Natural killer cell (primary cell): ENCODE measurements around the gene CAMTA2. TPM values are rescaled to one million over a fixed set of nuclear protein-coding genes. Genes with fewer than 3 reads are reported as not detected.
A peak's percentile ranks its signal among the peaks of the same experiment; 100 is the strongest.

Source experiments
- ATAC-seq, 3 donors: fragments of 150-1000 bp in 2 of 3; fragments of 200-7000 bp in 1 of 3; cut with Tn5 transposase; 1 replicate in 1 of 3; 2 replicates in 2 of 3; pipeline ENCODE4 v1.10.0; 2021; ENCODE audit warnings: mild to moderate bottlenecking in 2 of 3, moderate library complexity in 2 of 3
- DNase-seq, 2 donors: peaks; one replicate each; pipeline versions ENCODE4 v3.0.0 to v3.0.0-alpha.2; 2013 to 2021; ENCODE audit warnings: mixed read lengths in 1 of 2
- H3K27ac ChIP-seq: one replicate; pipeline ENCODE4 v1.5.1; 2013; ENCODE audit warnings: mild to moderate bottlenecking, low read length
- H3K27me3 ChIP-seq: one replicate; pipeline ENCODE4 v1.6.1; 2013; ENCODE audit warnings: low read length; ENCODE audit not compliant: control insufficient read depth, insufficient read depth
- H3K36me3 ChIP-seq: one replicate; pipeline ENCODE4 v1.6.1; 2013; ENCODE audit warnings: low read length; ENCODE audit not compliant: control insufficient read depth, insufficient read depth
- H3K4me1 ChIP-seq: one replicate; pipeline ENCODE4 v1.6.1; 2013; ENCODE audit warnings: low read length; ENCODE audit not compliant: control insufficient read depth, insufficient read depth
- H3K4me3 ChIP-seq: one replicate; pipeline ENCODE4 v1.5.1; 2013; ENCODE audit warnings: low read length
- H3K9me3 ChIP-seq: one replicate; pipeline ENCODE4 v1.6.1; 2013; ENCODE audit warnings: low read length; ENCODE audit not compliant: control insufficient read depth, insufficient read depth
- H3K27ac Mint-ChIP-seq, 2 donors: one replicate each; pipeline ENCODE4 v1.8.0; 2022; ENCODE audit warnings: mild to moderate bottlenecking in 2 of 2, mixed read lengths in 2 of 2, moderate library complexity in 1 of 2
- H3K27me3 Mint-ChIP-seq, 2 donors: one replicate each; pipeline ENCODE4 v1.8.0; 2022; ENCODE audit warnings: low read depth in 2 of 2, mixed read lengths in 2 of 2
- H3K36me3 Mint-ChIP-seq: one replicate; pipeline ENCODE4 v1.8.0; 2022; ENCODE audit warnings: mixed read lengths
- H3K4me1 Mint-ChIP-seq, 2 donors: one replicate each; pipeline ENCODE4 v1.8.0; 2022; ENCODE audit warnings: mixed read lengths in 2 of 2
- H3K4me3 Mint-ChIP-seq: one replicate; pipeline ENCODE4 v1.8.0; 2022; ENCODE audit warnings: mild to moderate bottlenecking, moderate library complexity, mixed read lengths
- H3K9me3 Mint-ChIP-seq, 2 donors: one replicate each; pipeline ENCODE4 v1.8.0; 2022; ENCODE audit warnings: mixed read lengths in 2 of 2
- CTCF ChIP-seq: fragments of 200-600 bp; IDR thresholded peaks from one replicate; pipeline ENCODE4 v1.8.0; 2022; ENCODE audit warnings: antibody characterized with exemption
- WGBS: methylation state at CpG from one replicate; pipeline ENCODE4 v1.1.7; 2013; ENCODE audit warnings: missing lambda C conversion rate; ENCODE audit not compliant: insufficient coverage; 5-methylcytosine and 5-hydroxymethylcytosine counted together
- intact Hi-C: fragments of 100-400 bp; cut with micrococcal nuclease; formaldehyde crosslinking; loops from one replicate; pipeline ENCODE4 v1.14.2; 2022
- total RNA-seq, 4 donors: library from RNA; stranded (reverse); fragments of 120-200 nt in 1 of 4; gene quantifications; one replicate each; pipeline versions ENCODE4 v1.2.3 to v1.2.4, GENCODE V29; 2013 to 2022

Gene CAMTA2
- total RNA-seq, 3 donors from 2014 or later (not counting 1 experiment from before 2014, with no cell fraction given), result 56.2 to 69.5 (median 69.4) TPM

DNA sequence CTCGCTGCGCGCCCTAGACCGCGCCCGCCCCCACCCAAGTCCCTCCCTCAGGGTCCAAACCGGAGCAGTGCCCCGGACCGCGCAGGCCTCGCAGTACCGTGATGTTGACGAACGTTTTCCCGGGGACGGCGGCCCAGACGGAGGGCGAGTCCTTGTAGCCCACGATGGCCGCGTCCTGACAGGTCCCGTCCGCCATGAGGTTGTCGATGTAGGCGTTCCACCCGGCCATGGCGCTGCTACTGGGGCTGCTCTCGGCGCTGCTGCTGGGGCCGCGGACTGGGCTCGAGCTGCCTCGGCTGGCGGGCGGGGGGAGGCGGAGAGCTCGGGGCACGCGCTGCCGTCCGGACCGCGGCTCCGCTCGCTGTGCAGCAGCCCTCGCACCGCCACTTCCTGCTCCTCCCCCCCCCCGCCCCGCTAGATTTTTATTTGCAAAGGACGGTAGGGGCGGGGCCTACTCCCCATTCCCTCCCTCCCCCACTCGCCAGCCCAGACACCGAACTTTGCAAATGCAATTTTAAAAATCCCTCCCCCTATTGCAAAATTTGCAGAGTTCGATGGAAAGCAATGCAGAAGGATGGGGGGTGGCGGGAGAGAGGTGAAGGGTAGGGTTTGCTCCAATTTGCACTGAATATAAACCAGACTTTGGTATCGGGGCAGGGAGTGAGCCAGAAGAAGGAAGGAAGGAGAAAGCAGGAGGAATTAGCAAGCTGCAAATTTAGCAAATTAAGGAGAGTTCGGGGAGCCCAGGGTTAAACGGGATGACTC is 39.1 kb downstream of the CAMTA2 start, which contains the start of gene PFN1:
Gene PFN1, minus strand, starts transcription at position 365 of the 765 bp plus-strand sequence. Its CDS starts 136 bp downstream, at position 229.
- intact Hi-C loops, result loop anchor here (1.0 to 5.0 kb wide), 3 partner anchors 8 to 469 kb away; partner anchors contain the start of genes NUP88, RNF167, SLC25A11 and SPAG7
- no peaks in the 10 kb centered on the region for H3K27me3 ChIP-seq
- peaks cover 50% of the 10 kb centered on the region for H3K4me1 ChIP-seq
- Mint-ChIP-seq H3K27ac (peak within 1 kb of the TSS; percentile 87 to 93), H3K9me3 (no peaks in the 10 kb centered on the region), H3K4me1 (peaks cover 50 to 57% of the 10 kb centered on the region in 2 donors), H3K27me3 (peaks cover 0 to 2% of the 10 kb centered on the region in 2 donors), H3K36me3 (peaks cover 14% of the 10 kb centered on the region), H3K4me3 (peak within 1 kb of the TSS; percentile 91)
- H3K4me3 ChIP-seq, result peak within 1 kb of the TSS; percentile 99
- peak; percentile 80 to 96 for DNase-seq
- ATAC-seq, result peak; percentile 49 to 76 (median 61)
- TF ChIP-seq CTCF, result no peak
- H3K36me3 ChIP-seq, result peaks cover 38% of the 10 kb centered on the region
- H3K27ac ChIP-seq, result peak within 1 kb of the TSS; percentile 97
- under 1% methylated on average over 53 of the region's 59 CpGs for WGBS
- H3K9me3 ChIP-seq, result no peaks in the 10 kb centered on the region

GRCh38 chr17:4947411-4948165 is 39.9 kb downstream of the CAMTA2 start:
- H3K36me3 Mint-ChIP-seq, result peaks cover 14% of the 10 kb centered on the region
- peaks cover 58% of the 10 kb centered on the region for H3K4me1 ChIP-seq
- H3K27ac ChIP-seq, result peak overlapping the region; percentile 96
- intact Hi-C loops, result loop anchor here (1.0 to 5.0 kb wide), 3 partner anchors 7 to 470 kb away; partner anchors contain the start of genes NUP88, RNF167, SLC25A11 and SPAG7
- peaks cover 57 to 65% of the 10 kb centered on the region in 2 donors for H3K4me1 Mint-ChIP-seq
- 0% methylated on average over 49 of the region's 56 CpGs for WGBS
- peak overlapping the region; percentile 87 to 93 for H3K27ac Mint-ChIP-seq
- H3K4me3 Mint-ChIP-seq, result peak overlapping the region; percentile 91
- H3K36me3 ChIP-seq, result peaks cover 46% of the 10 kb centered on the region
- H3K9me3 Mint-ChIP-seq, result no peaks in the 10 kb centered on the region
- H3K4me3 ChIP-seq, result peak overlapping the region; percentile 99
- H3K27me3 ChIP-seq, result no peaks in the 10 kb centered on the region
- peaks cover 0 to 2% of the 10 kb centered on the region in 2 donors for H3K27me3 Mint-ChIP-seq
- H3K9me3 ChIP-seq, result no peaks in the 10 kb centered on the region
- no peak for TF ChIP-seq CTCF
- ATAC-seq, result peak; percentile 11 to 40 (median 27)
- DNase-seq, result peak; percentile 69 to 81

DNA sequence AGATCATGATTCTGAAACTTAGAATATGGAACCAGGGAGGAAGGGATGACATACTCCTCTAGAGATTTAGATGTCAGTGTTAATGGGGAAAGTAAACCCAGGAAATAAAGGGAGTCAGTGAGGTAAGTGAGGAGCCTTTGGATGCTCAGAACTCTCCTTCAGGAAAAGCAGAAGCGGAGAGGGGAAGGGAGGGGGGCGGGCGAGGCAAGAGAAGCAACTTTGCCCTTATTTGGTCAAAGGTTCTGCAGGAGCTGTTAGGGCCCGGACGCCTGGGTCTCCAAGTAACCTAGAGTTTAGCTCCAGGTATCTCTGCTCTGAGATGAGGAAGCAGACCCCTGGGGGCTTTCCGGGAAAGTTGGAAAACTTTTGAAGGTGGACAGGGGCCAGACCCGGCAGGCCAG is 40.5 kb downstream of the CAMTA2 start:
- Mint-ChIP-seq H3K27ac (peak overlapping the region; percentile 87 to 93), H3K36me3 (peaks cover 14% of the 10 kb centered on the region), H3K4me3 (peak overlapping the region; percentile 91), H3K4me1 (peaks cover 63 to 71% of the 10 kb centered on the region in 2 donors), H3K27me3 (peaks cover 0 to 2% of the 10 kb centered on the region in 2 donors), H3K9me3 (no peaks in the 10 kb centered on the region)
- ATAC-seq (no peak), DNase-seq (no peak)
- H3K4me1 ChIP-seq, result peaks cover 64% of the 10 kb centered on the region
- H3K27me3 ChIP-seq, result no peaks in the 10 kb centered on the region
- 0% methylated on average over 7 of the region's 7 CpGs for WGBS
- intact Hi-C loops, result loop anchor here (5.0 kb wide), 1 partner anchor 470 kb away; the partner anchor contains the start of gene NUP88
- H3K27ac ChIP-seq, result peak overlapping the region; percentile 96
- H3K4me3 ChIP-seq, result peak overlapping the region; percentile 99
- TF ChIP-seq CTCF, result no peak
- no peaks in the 10 kb centered on the region for H3K9me3 ChIP-seq
- H3K36me3 ChIP-seq, result peaks cover 50% of the 10 kb centered on the region
